Esophagus (tissue), 2 donors: ENCODE data around the gene DDX43. TPM values are rescaled to one million over a fixed set of nuclear protein-coding genes. Genes with fewer than 3 reads are reported as not detected.
"Not testable (repeated sequence)": the region's sequence is repeated elsewhere in the genome, so short reads cannot be mapped to it uniquely, and the experiment has no call there.

Source experiments
- H3K27ac ChIP-seq, 2 donors: one replicate each; pipeline ENCODE4 v1.5.1; 2013; ENCODE audit warnings: low read depth in 2 of 2, mild to moderate bottlenecking in 2 of 2, inconsistent platforms in 1 of 2, low read length in 1 of 2, moderate library complexity in 1 of 2
- H3K27me3 ChIP-seq, 2 donors: one replicate each; pipeline ENCODE4 v1.6.1; 2013; ENCODE audit warnings: low read length in 2 of 2, control low read depth in 1 of 2, mild to moderate bottlenecking in 1 of 2; ENCODE audit not compliant: insufficient read depth in 2 of 2, control insufficient read depth in 1 of 2
- H3K36me3 ChIP-seq, 2 donors: one replicate each; pipeline ENCODE4 v1.6.1; 2013; ENCODE audit warnings: low read length in 1 of 2; ENCODE audit not compliant: control insufficient read depth in 2 of 2, insufficient read depth in 2 of 2
- H3K4me1 ChIP-seq, 2 donors: one replicate each; pipeline ENCODE4 v1.6.1; 2013; ENCODE audit warnings: low read length in 1 of 2; ENCODE audit not compliant: control insufficient read depth in 2 of 2, insufficient read depth in 2 of 2
- H3K4me3 ChIP-seq, 2 donors: one replicate each; pipeline ENCODE4 v1.5.1; 2013; ENCODE audit warnings: low read length in 2 of 2, mild to moderate bottlenecking in 2 of 2, low read depth in 1 of 2, moderate library complexity in 1 of 2
- H3K9me3 ChIP-seq, 2 donors: one replicate each; pipeline ENCODE4 v1.6.1; 2013; ENCODE audit warnings: mild to moderate bottlenecking in 2 of 2, low read depth in 1 of 2, low read length in 1 of 2, moderate library complexity in 1 of 2; ENCODE audit not compliant: control insufficient read depth in 2 of 2, insufficient read depth in 1 of 2
- WGBS, 2 donors: extraction: QIAGEN DNeasy Blood & Tissue Kit; methylation state at CpG; one replicate each; pipeline ENCODE4 v1.1.7; 2013; 5-methylcytosine and 5-hydroxymethylcytosine counted together
- polyA plus RNA-seq, 2 donors: library from polyadenylated mRNA; stranded (reverse); fragments of 200-250 nt; gene quantifications; one replicate each; pipeline ENCODE4 v1.2.3, GENCODE V29; 2013
- donor health status: healthy with polysubstance abuse.
- donor health status: Bipolar disorder and iron deficiency.

Gene DDX43
- polyA plus RNA-seq, 2 donors, result 0.31 to 0.60 TPM

- H3K4me3 ChIP-seq, result no peak overlapping the region
- H3K36me3 ChIP-seq, result no peaks in the 10 kb centered on the region
- H3K9me3 ChIP-seq, result peaks cover 0 to 2% of the 10 kb centered on the region in 2 donors
- no peaks in the 10 kb centered on the region for H3K4me1 ChIP-seq
- no peaks in the 10 kb centered on the region for H3K27me3 ChIP-seq
- WGBS, 2 donors, result 87 to 91% methylated on average over 9 of the region's 9 CpGs
- no peak overlapping the region for H3K27ac ChIP-seq
Measured at GRCh38 chr6:73364549-73364948, 30.1 kb upstream of the DDX43 start.

GRCh38 chr6:73367761-73368355, 26.8 kb upstream of the DDX43 start:
- no peak overlapping the region for H3K4me3 ChIP-seq
- peaks cover 2 to 7% of the 10 kb centered on the region in 2 donors for H3K9me3 ChIP-seq
- no peak overlapping the region for H3K27ac ChIP-seq
- H3K36me3 ChIP-seq, result no peaks in the 10 kb centered on the region
- 66 to 67% methylated on average over 16 of the region's 16 CpGs for WGBS, 2 donors
- no peaks in the 10 kb centered on the region for H3K27me3 ChIP-seq
- no peaks in the 10 kb centered on the region for H3K4me1 ChIP-seq

- no peaks in the 10 kb centered on the region for H3K4me1 ChIP-seq
- WGBS, 2 donors, result 86 to 89% methylated on average over 4 of the region's 4 CpGs
- H3K36me3 ChIP-seq, result no peaks in the 10 kb centered on the region
Measured at GRCh38 chr6:73368675-73369074, 26.0 kb upstream of the DDX43 start.

GRCh38 chr6:73369157-73369556, 25.5 kb upstream of the DDX43 start:
- Histone ChIP-seq H3K4me1 (no peaks in the 10 kb centered on the region), H3K36me3 (no peaks in the 10 kb centered on the region), H3K27me3 (no peaks in the 10 kb centered on the region), H3K4me3 (no peak overlapping the region), H3K9me3 (peaks cover 0 to 7% of the 10 kb centered on the region in 2 donors), H3K27ac (no peak overlapping the region)
- WGBS, 2 donors, result 93 to 95% methylated on average over 14 of the region's 14 CpGs

More at GRCh38 chr6:73368675-73369074, 26.0 kb upstream of the DDX43 start:
- peaks cover under 1 to 7% of the 10 kb centered on the region in 2 donors for H3K9me3 ChIP-seq
- H3K27ac ChIP-seq, result no peak overlapping the region
- H3K4me3 ChIP-seq, result no peak overlapping the region
- no peaks in the 10 kb centered on the region for H3K27me3 ChIP-seq

- H3K4me3 ChIP-seq, result no peak within 1 kb of the TSS
- H3K9me3 ChIP-seq, result peaks cover 0 to 7% of the 10 kb centered on the region in 2 donors
- H3K4me1 ChIP-seq, result no peaks in the 10 kb centered on the region
- no peak within 1 kb of the TSS for H3K27ac ChIP-seq
- 96% methylated on average over 36 of the region's 36 CpGs for WGBS, 2 donors
- H3K36me3 ChIP-seq, result no peaks in the 10 kb centered on the region
- no peaks in the 10 kb centered on the region for H3K27me3 ChIP-seq
Measured at GRCh38 chr6:73369563-73369962, 25.1 kb upstream of the DDX43 start, which contains the start of gene OOEP. TSS of gene OOEP (minus strand) at chr6:73369897. CDS start at chr6:73369792, 105 bp downstream.

GRCh38 chr6:73371984-73372383, 22.6 kb upstream of the DDX43 start:
- Histone ChIP-seq H3K4me3 (no peak overlapping the region), H3K36me3 (no peaks in the 10 kb centered on the region), H3K9me3 (peaks cover 0 to 7% of the 10 kb centered on the region in 2 donors), H3K27ac (no peak overlapping the region), H3K27me3 (no peaks in the 10 kb centered on the region), H3K4me1 (no peaks in the 10 kb centered on the region)
- 95 to 97% methylated on average over 4 of the region's 4 CpGs for WGBS, 2 donors

- no peaks in the 10 kb centered on the region for H3K36me3 ChIP-seq
- H3K9me3 ChIP-seq, result peaks cover 0 to 7% of the 10 kb centered on the region in 2 donors
- no peaks in the 10 kb centered on the region for H3K4me1 ChIP-seq
- WGBS, 2 donors, result 79 to 80% methylated on average over 10 of the region's 10 CpGs
- no peaks in the 10 kb centered on the region for H3K27me3 ChIP-seq
- H3K4me3 ChIP-seq, result no peak overlapping the region
- H3K27ac ChIP-seq, result no peak overlapping the region
Measured at GRCh38 chr6:73372516-73372915, 22.1 kb upstream of the DDX43 start.

- 55 to 81% methylated on average over 1 of the region's 1 CpG for WGBS, 2 donors
- peaks cover 0 to 7% of the 10 kb centered on the region in 2 donors for H3K9me3 ChIP-seq
Measured at GRCh38 chr6:73375216-73375615, 19.4 kb upstream of the DDX43 start.

GRCh38 chr6:73377225-73377624, 17.4 kb upstream of the DDX43 start:
- H3K4me3 ChIP-seq, result no peak overlapping the region
- WGBS, 2 donors, result 44 to 46% methylated on average over 3 of the region's 3 CpGs

More at GRCh38 chr6:73375216-73375615, 19.4 kb upstream of the DDX43 start:
- no peaks in the 10 kb centered on the region for H3K36me3 ChIP-seq
- no peak overlapping the region for H3K4me3 ChIP-seq
- no peaks in the 10 kb centered on the region for H3K27me3 ChIP-seq
- no peaks in the 10 kb centered on the region for H3K4me1 ChIP-seq
- H3K27ac ChIP-seq, result no peak overlapping the region

GRCh38 chr6:73381531-73381930, 13.1 kb upstream of the DDX43 start:
- WGBS, 2 donors, result 93 to 95% methylated on average over 10 of the region's 10 CpGs
- H3K9me3 ChIP-seq, result not testable (repeated sequence)

More at GRCh38 chr6:73377225-73377624, 17.4 kb upstream of the DDX43 start:
- H3K4me1 ChIP-seq, result no peaks in the 10 kb centered on the region
- no peaks in the 10 kb centered on the region for H3K36me3 ChIP-seq
- H3K27me3 ChIP-seq, result no peaks in the 10 kb centered on the region
- peaks cover 0 to 4% of the 10 kb centered on the region in 2 donors for H3K9me3 ChIP-seq
- no peak overlapping the region for H3K27ac ChIP-seq

More at GRCh38 chr6:73381531-73381930, 13.1 kb upstream of the DDX43 start:
- not testable (repeated sequence) for H3K4me3 ChIP-seq, H3K4me1 ChIP-seq, H3K27me3 ChIP-seq, H3K36me3 ChIP-seq, H3K27ac ChIP-seq
